ENCODE data around the gene OR1I1. TPM values are rescaled to one million over a fixed set of nuclear protein-coding genes. Genes with fewer than 3 reads are reported as not detected.

Gene OR1I1
- total and polyA plus RNA-seq, 2 of the 4 experiments (the other 2 are of a cell fraction): not detected

- DNase-seq: no peak
- H3K23ac ChIP-seq (ENCODE audit: low read depth, low read length): no peak overlapping the region
- H3K36me3 ChIP-seq (ENCODE audit: control insufficient read depth, insufficient read depth, low read length): peaks cover 82% of the 10 kb centered on the region
- H2AFZ ChIP-seq (replicated peaks; ENCODE audit: low read length, poor library complexity): no peak overlapping the region
- no peak for TF ChIP-seq NFE2L2 (IDR thresholded peaks at IDR 0.05; ENCODE audit: low read depth, low read length)
- no peak for TF ChIP-seq MAZ (IDR thresholded peaks at IDR 0.05; ENCODE audit: borderline replicate concordance, low read depth, low read length)
- no peak for TF ChIP-seq MAFK (IDR thresholded peaks at IDR 0.05; ENCODE audit: low read depth, low read length)
- no peak for TF ChIP-seq MXI1 (IDR thresholded peaks at IDR 0.05; ENCODE audit: borderline replicate concordance, low read depth, low read length)
- TF ChIP-seq CHD1 (IDR thresholded peaks at IDR 0.05; ENCODE audit: low read depth, low read length): no peak
- no peak for TF ChIP-seq USF2 (IDR thresholded peaks at IDR 0.05; ENCODE audit: low read depth, low read length)
- TF ChIP-seq SMC3 (IDR thresholded peaks at IDR 0.05; ENCODE audit: low read depth, low read length): no peak
- TF ChIP-seq RFX5 (IDR thresholded peaks at IDR 0.05; ENCODE audit: low read depth, low read length): no peak
- TF ChIP-seq FOS (IDR thresholded peaks at IDR 0.05; ENCODE audit: low read depth, low read length): no peak
- TF ChIP-seq RAD21 (IDR thresholded peaks at IDR 0.05; ENCODE audit: low read length): no peak
- no peak for TF ChIP-seq BHLHE40 (IDR thresholded peaks at IDR 0.05; ENCODE audit: low read depth, low read length)
- TF ChIP-seq CEBPB (IDR thresholded peaks at IDR 0.05; ENCODE audit: low read depth, low read length): no peak
- TF ChIP-seq CTCF (conservative IDR thresholded peaks at IDR 0.05; ENCODE audit: low read depth, low read length): no peak
- TF ChIP-seq RCOR1 (IDR thresholded peaks at IDR 0.05; ENCODE audit: insufficient replicate concordance, low read length): no peak
- no peak for TF ChIP-seq ELK1 (IDR thresholded peaks at IDR 0.05; ENCODE audit: borderline replicate concordance, low read depth, low read length)
- no peak for TF ChIP-seq POLR2A (IDR thresholded peaks at IDR 0.05; ENCODE audit: low read depth, low read length)
- no peak overlapping the region for H3K4me2 ChIP-seq (ENCODE audit: low read depth, low read length)
- H4K8ac ChIP-seq (ENCODE audit: low read depth in 2 of 2, low read length in 2 of 2): no peak overlapping the region
- no peak overlapping the region for H3K9ac ChIP-seq (ENCODE audit: low read depth, low read length)
- peaks cover 2% of the 10 kb centered on the region; the same call in 1 of the 2 replicates for H3K9me3 ChIP-seq (ENCODE audit: control insufficient read depth, insufficient read depth, low read length)
- no peak overlapping the region for H4K5ac ChIP-seq (ENCODE audit: low read depth, low read length)
- no peak overlapping the region for H2AK5ac ChIP-seq (ENCODE audit: low read depth, low read length)
- in situ Hi-C loops (cut with MboI; ENCODE audit: low sequenced_read_pairs): loop anchor here (10.0 to 25.0 kb wide), 2 partner anchors 137 to 1069 kb away; partner anchors contain the start of genes AP1M1 and FAM32A
- H3K56ac ChIP-seq (ENCODE audit: extremely low read depth, insufficient read depth, low read length): no peak overlapping the region
- H4K91ac ChIP-seq (ENCODE audit: insufficient read depth, low read depth, low read length): no peak overlapping the region
- H2BK15ac ChIP-seq (ENCODE audit: low read depth, low read length): no peak overlapping the region
- H2BK5ac ChIP-seq (ENCODE audit: low read depth, low read length, poor library complexity, severe bottlenecking): no peak overlapping the region
- intact Hi-C loops (cut with micrococcal nuclease): no loop called here
- H3K9me1 ChIP-seq (ENCODE audit: insufficient read depth, low read length): peaks cover 10% of the 10 kb centered on the region; the same call in 1 of the 2 replicates
- WGBS, 2 experiments (ENCODE audit: extremely low coverage in 2 of 2, insufficient read length in 1 of 2): 90% methylated on average over 2 of the region's 2 CpGs; no CpG with 5 or more reads in 1 of the 2 experiments
- dilution Hi-C loops (cut with HindIII; ENCODE audit: low sequenced_read_pairs, unreplicated experiment): no loop called here
- BruUV-seq (replicated peaks): no TSS peak
- CTCF ChIA-PET: no interaction called here
- ATAC-seq (ENCODE audit: low read depth): no peak
- no peak overlapping the region for H3K4me3 ChIP-seq (ENCODE audit: insufficient read depth, low read depth, low read length)
- no peak overlapping the region for H2BK120ac ChIP-seq (ENCODE audit: low read depth, low read length)
- no peaks in the 10 kb centered on the region for H3K27me3 ChIP-seq (ENCODE audit: control insufficient read depth, insufficient read depth, low read length)
- no peak overlapping the region for H3K4ac ChIP-seq (ENCODE audit: low read depth, low read length)
- no peak overlapping the region for H3K18ac ChIP-seq (ENCODE audit: low read depth, low read length)
- POLR2A ChIA-PET (ENCODE audit: unreplicated experiment): no interaction called here
- H4K20me1 ChIP-seq (ENCODE audit: insufficient read depth, low read length): peaks cover 27% of the 10 kb centered on the region
- H3K79me1 ChIP-seq (ENCODE audit: low read depth in 1 of 2, low read length in 2 of 2): peaks cover 8 to 55% of the 10 kb centered on the region in 2 experiments
- H3K14ac ChIP-seq (replicated peaks; ENCODE audit: low read depth, low read length): no peak overlapping the region
- H3K4me1 ChIP-seq (ENCODE audit: control insufficient read depth, insufficient read depth, low read length): no peaks in the 10 kb centered on the region; the same call in 1 of the 2 replicates
- no peak overlapping the region for H3K27ac ChIP-seq (ENCODE audit: insufficient read depth, low read length)
- no peak overlapping the region for H2AK9ac ChIP-seq (replicated peaks; ENCODE audit: low read depth, low read length, poor library complexity)
- H2BK20ac ChIP-seq (ENCODE audit: low read depth, low read length): no peak overlapping the region
Measured at GRCh38 chr19:15118248-15118647, 36.2 kb downstream of the OR1I1 start.

All from IMR-90 (cell line).